ENCODE measurements around the gene ALKBH5.

ALKBH5 gene

DNA sequence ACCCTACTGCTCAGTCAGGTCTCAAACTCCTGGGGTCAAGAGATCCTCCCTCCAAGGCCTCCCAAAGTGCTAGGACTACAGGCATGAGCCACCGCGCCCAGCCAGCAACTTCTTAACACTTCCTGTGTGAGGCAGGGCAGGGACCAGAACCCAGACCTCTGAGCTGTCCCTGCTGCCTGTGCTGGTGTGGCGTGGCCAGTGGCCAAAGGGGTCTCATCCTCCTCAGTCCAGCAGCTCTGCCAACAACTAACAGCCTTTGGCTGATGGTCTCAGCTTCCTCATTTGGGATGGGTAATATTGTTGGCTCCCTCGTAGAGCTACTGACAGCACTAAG, 40.4 kb downstream of the ALKBH5 start:
- DNase-seq (ENCODE audit: low read depth): no peak

DNA sequence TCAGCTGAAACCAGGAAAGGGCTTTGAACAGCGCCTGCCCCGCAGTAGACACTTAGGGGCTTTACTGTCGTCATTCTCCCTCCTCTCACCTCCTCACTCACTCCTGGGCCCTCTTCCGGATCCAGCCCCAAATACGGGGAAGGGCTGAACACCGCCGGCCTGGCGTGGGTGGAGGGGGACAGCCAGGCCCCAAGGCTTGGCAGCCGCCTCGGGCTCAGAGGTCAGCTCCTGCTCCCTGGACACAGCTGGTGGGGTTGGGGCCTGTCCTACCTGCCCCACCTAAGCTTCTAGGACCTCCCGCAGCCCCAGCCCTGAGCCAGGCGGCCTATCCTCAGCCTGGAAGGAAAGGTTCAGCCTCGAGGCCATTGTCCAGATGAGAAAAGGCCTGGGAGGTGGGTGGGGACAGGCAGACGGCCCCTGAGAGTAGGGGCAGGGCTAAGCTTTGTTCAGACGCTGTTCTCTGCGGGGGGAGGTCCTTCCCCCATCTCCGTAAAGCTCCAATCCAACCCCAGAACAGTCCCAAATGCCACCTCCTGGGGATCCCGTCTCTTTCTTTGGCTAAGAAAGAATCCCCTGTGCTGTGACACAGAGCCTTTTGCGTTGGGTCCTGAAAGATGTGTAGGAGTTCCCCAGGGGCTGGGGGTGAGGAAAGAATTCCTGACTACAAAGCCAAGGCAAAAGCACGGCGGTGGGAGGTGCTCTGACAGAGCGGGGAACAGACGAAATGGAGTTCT, 40.9 kb downstream of the ALKBH5 start:
- DNase-seq (ENCODE audit: low read depth): no peak

DNA sequence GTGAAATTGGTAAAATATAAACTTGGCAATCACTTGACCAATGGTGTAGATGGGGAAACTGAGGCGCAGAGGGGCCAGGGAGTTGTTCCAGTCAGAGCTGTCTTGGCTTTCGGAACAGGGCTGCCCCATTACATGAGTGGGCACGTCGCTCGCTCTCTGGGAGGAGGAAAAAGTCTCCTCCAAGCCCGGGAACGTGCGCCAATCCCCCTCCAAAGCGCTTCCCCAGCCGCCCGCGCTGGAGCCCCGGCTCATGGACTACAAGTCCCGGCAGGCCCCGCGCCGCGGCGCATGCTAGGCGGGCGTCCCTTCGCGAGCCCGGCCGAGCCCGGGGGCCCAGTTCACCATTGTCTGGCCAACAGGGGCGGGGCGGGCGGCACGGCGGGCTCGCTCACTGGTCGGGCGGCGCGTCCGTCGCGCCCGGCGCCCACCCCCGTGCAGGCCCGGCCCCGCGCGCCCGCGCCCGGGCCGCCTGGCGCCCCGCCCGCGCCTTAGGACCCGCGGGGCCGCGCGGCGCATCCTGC, 41.6 kb downstream of the ALKBH5 start, which contains the start of gene LLGL1:
LLGL1 (plus strand) TSS at position 515 of the 521 bp plus-strand sequence. CDS start 48 bp downstream, outside the sequence.
- DNase-seq (ENCODE audit: low read depth): peak; percentile 96

DNA sequence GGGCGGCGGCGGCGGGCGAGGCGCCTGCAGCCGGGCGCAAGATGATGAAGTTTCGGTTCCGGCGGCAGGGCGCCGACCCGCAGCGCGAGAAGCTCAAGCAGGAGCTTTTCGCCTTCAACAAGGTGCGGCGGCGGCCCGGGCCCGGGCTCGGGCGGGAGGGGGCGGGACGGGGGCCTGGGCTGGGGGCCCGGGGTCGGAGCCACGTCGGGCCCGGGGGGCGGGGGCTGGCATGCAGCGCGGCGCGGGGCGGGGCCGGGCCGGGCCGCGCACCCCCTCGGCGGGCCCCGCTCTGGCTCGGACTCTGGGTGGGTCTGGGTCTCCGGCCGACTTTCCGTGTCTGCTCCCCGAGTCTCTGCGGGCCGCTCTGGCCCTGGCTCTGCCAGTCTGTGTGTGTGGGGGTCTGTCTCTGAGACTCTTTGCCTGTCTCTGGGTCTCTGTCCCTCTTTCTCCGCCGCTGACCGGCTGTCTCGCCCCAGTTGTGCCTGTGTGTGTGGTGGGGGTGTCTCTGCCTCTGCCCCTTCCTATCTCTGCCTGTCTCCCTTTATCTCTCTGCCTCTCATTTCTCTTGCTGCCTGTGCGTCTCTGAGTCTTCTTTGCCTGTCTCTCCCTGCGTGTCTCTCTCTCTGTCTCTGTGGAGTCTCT, 42.1 kb downstream of the ALKBH5 start:
- DNase-seq (ENCODE audit: low read depth): no peak

DNA sequence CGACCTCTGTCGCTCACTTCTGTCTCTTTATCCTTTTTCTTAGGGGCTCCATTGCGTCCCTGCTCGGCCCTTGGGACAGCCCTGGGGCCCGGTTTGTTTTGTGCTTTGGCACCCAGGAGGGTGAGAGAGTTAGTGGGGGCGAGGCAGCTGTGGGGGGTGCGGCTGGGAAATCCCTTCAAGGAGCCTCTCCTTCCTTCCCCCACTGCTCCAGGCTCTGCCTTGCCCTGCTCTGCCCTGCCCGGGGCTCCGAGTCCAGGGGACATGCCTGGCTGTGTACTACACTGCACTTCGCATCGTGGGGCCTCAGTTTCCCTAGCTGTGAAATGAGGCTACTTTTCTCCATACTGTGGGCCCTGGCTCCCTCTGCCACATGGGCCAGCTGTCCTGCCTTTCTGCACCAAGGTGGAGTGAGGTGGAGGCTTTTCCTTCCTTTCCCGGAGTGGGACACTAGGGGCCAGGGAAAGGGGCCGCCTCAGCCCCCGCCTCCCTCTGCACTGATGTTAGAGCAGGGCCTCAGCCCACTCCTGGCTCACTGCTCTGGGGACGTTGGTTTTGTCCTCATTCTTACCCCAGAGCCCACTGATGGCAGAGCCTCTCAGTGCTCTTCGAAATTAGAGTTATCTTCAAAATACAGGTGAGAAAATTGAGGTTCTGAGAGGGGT, 42.8 kb downstream of the ALKBH5 start:
- no peak for DNase-seq (ENCODE audit: low read depth)

DNA sequence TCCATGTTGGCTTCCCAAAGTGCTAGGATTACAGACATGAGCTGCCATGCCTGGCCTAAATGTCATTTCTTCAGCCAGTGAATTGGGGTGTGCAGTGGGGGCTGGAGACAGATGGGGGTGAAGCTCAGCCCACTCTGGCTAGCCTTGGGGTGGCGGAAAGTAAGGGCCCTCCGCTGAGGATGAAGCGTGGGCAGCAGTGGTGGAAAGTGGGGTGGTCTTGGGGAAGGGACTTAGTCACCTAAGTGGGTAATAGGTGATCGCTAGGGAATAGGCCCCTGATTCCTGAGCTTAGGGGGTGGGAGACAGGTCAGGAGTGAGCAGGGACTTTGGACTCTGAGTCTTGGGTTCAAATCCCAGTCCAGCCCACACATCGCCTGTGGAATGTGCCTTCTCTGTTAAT, 44.0 kb downstream of the ALKBH5 start:
- DNase-seq (ENCODE audit: low read depth): no peak

DNA sequence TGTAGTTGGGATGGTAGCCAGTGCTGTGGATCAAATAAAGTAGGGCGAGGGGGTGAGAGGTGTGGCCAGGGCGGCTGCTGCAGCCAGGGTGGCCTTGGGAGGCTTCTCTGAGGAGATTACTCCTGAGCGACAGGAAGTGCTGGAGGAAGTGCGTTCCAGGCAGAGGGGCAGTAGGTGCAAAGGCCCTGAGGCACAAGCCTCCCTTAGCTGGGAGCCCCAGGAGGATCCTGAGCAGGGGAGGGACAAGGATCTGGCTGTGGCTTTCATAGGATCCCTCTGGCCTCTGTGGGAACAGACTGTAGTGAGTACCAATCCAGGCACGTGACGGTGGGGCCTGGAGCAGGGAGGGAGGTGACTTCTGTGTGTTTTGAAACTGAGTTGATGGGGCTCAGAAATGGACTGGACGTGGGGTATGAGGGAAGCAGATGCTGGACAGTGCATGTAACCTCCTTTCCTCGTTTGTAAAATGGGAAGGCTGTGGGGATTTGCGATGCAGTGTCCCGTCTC, 44.6 kb downstream of the ALKBH5 start:
- no peak for DNase-seq (ENCODE audit: low read depth)

DNA sequence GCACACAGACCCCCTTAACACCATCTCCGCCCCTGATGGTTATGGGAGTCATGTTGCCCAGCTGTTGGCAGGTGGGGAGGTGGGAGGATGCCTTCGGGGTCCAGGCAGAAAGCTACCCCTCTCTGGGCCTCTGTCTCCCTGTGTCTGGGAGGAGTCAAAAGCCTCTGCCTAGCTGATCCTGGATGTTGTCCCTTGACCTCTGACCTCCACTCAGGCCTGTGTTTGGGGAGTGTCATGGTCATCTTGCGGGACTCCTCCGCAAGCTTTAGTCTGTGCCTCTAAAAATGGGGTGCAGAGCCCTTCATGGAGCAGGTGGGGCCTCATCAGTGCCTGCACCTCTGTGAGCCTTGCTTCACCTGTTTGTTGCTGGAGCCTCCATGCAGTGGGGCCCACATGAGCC, 45.6 kb downstream of the ALKBH5 start:
- DNase-seq (ENCODE audit: low read depth): no peak

DNA sequence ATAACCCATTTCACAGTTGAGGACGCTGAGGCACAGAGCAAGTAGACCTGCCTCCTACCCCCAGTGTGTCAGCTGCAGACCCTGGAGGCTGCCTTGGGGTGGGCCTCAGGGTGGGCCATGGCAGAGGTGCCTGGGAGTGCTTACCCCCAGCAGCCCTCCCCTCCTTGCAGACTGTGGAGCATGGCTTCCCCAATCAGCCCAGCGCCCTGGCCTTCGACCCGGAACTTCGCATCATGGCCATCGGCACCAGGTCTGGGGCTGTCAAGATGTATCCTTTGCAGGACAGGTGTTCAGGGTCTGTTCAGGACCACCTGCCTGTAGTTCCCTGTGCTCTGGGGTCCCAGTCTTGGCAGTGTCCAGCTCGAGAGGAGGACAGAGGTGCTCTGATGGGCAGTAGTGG, 46.1 kb downstream of the ALKBH5 start:
- no peak for DNase-seq (ENCODE audit: low read depth)

DNA sequence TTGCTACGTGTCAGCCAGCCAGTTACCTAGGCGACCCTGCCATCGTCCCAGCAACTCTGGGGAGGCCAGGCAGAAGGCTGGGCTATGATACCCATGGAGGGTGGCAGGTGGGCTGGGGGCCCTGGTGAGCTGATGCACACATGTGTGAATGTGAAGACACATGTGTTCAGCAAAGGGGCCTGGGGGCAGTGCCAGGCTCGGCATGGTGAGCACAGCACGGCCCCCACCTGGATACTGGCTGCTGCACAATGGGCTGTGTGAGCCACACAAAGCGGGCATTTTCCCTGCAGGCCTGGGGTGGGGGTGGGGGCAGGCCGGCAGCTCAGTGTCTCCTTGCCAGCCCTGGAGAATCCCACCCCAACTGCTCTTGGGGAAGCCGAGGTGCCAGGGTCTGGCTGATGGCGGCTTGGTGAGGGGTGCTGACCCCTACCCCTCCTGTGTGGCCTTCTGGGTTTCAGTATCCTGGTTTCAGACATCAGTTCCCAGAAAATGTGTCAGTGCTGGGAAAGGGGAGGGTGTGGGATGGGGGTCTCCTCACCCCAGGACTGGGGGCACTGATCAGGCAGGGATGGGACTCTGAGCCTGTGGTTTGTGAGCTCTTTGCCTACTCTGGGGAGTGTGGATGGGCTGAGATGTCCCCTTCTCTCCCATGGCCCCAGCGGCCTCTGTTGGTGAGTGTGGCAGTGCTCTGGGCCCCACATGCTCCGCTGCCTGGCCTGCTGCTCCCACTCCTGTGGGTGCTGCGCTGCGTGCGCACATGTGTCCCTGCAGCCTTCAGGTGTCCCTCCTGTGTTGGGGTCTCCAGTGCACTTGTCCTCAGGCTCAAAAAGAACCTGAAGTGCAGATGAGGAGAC, 46.9 kb downstream of the ALKBH5 start:
- no peak for DNase-seq (ENCODE audit: low read depth)

DNA sequence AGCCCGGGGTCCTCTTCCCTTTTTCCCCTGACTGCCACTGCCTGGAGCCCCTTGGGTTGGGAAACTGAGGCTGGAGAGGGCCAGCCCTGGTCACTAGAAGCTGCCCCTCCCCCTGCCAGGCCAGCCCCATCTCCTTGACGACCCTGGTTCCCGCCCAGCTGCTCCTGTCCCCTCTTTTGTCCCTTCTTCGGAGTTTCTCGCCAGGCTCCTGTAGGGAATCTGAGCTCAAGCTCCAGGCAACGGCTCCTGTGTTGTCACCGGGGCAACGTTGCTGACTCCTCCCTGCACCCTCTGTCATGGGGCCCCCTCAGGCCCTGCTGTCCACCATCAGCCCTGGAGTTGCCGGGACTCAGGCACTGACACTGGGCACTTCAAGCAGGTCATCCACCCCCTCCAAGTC, 47.5 kb downstream of the ALKBH5 start:
- DNase-seq (ENCODE audit: low read depth): no peak

DNA sequence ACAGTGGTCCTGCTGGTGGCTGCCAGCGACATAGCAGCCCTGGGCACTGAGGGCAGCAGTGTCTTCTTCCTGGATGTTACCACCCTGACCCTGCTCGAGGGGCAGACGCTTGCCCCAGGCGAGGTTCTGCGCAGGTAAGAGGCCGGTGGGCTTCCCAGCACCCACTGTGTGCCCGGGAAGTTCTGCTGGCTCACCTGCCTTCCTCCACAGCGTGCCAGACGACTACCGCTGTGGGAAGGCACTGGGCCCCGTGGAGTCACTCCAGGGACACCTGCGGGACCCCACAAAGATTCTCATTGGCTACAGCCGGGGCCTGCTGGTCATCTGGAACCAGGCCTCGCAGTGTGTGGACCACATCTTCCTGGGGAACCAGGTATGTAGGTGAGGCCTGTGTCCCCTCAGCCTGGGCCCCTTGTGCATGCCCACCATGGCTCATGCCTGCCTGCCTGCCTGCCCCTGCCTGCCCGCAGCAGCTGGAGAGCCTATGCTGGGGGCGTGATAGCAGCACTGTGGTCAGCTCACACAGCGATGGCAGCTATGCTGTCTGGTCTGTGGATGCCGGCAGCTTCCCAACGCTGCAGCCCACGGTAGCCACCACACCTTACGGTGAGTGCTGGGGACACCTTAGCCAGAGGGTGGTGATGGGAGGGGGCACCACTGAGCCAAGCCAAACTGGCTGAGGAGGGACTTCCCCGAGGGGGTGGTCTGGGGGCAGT, 50.3 kb downstream of the ALKBH5 start:
- no peak for DNase-seq (ENCODE audit: low read depth)

DNA sequence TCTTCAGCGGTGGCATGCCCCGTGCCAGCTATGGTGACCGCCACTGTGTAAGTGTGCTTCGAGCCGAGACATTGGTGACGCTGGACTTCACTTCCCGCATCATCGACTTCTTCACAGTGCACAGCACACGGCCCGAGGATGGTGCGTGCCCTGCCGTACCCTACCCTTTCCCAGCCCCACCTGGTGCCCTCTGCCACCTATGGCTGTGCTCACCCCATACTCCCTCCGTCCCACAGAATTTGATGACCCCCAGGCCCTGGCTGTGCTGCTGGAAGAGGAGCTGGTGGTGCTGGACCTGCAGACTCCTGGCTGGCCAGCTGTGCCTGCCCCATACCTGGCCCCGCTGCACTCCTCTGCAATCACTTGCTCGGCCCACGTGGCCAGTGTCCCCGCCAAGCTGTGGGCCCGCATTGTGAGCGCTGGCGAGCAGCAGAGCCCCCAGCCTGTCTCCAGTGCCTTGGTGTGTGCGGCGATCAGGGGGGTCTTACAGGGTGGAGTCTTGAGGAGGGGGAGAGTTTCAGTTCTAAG, 51.3 kb downstream of the ALKBH5 start:
- no peak for DNase-seq (ENCODE audit: low read depth)

DNA sequence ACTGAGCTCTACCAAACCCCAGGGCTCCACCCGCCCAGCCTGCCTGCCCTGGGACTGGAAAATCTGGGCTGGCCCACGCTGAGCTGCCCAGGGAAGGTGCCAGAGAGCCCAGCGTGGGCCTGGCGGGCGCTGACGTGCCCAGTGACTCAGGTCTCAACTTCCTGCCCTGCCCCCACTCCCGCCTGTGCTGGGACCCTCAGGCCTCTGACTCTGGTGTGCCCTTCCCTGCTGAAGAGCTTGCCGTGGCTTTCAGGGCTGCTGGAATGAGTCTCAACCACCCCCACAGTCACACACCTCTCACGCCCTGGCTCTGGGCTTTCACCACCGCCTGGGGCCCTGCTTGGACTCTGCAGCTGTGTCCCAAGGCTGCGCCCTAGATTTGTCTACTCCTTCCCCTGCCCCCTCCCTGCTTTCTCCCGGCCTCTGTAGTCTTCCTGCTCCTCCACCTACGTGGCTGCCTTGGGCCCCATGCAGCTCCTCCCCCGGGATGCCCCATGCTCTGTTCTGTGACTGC, 52.2 kb downstream of the ALKBH5 start:
- peak; percentile 36 for DNase-seq (ENCODE audit: low read depth)

DNA sequence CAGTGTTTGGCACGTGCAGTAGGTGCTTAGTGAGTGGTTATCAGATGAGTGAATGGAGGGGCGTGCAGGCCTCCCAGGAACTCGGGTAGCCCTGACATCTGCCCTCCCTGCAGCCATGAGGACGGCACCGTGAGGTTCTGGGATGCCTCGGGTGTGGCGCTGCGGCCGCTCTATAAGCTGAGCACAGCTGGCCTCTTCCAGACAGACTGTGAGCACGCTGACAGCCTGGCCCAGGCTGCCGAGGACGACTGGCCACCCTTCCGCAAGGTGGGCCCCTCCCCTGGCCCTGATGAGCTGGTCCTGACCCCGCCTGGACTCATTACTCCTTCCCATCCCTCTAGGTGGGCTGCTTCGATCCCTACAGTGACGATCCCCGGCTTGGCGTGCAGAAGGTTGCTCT, 52.9 kb downstream of the ALKBH5 start:
- no peak for DNase-seq (ENCODE audit: low read depth)

DNA sequence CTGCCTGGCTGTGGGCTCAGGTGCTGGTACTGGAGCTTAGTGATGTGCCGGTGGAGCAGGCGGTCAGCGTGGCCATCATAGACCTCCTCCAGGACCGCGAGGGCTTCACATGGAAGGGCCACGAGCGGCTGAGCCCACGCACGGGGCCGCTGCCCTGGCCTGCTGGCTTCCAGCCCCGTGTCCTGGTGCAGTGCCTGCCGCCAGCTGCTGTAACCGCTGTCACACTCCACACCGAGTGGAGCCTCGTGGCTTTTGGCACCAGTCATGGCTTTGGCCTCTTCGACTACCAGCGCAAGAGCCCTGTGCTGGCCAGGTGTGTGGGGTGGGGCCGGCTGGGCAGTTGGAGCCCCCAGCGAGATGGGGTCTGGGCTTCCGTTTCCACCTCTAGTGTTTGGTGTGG, 53.8 kb downstream of the ALKBH5 start:
- DNase-seq (ENCODE audit: low read depth): no peak

DNA sequence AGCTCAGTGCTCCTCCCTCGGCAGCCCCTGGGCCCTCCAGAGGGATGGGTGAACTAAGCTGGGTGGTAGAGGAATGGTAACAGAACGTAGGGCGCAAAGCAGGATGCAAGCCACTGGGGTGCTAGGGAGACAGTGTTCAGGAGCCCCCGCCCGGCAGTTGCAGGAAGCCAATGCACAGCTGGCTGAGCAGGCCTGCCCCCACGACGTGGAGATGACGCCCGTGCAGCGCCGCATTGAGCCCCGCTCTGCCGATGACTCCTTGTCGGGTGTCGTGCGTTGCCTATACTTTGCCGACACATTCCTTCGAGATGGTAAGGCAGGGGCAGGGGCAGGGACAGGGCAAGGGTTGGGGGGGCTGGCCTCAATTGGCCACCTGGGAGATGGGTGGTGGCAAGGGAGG, 54.7 kb downstream of the ALKBH5 start:
- no peak for DNase-seq (ENCODE audit: low read depth)

DNA sequence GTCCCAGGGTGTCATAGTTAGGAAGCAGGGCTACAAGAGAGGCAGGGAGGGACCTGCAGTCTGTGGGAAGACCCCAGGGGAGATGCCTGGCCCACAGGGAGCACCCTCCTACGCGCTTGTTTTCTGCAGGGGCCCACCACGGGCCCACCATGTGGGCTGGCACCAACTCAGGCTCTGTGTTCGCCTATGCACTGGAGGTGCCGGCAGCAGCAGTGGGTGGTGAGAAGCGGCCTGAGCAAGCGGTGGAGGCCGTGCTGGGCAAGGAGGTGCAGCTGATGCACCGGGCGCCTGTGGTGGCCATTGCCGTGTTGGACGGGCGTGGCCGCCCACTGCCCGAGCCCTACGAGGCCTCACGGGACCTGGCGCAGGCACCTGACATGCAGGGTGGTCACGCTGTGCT, 56.8 kb downstream of the ALKBH5 start:
- no peak for DNase-seq (ENCODE audit: low read depth)

DNA sequence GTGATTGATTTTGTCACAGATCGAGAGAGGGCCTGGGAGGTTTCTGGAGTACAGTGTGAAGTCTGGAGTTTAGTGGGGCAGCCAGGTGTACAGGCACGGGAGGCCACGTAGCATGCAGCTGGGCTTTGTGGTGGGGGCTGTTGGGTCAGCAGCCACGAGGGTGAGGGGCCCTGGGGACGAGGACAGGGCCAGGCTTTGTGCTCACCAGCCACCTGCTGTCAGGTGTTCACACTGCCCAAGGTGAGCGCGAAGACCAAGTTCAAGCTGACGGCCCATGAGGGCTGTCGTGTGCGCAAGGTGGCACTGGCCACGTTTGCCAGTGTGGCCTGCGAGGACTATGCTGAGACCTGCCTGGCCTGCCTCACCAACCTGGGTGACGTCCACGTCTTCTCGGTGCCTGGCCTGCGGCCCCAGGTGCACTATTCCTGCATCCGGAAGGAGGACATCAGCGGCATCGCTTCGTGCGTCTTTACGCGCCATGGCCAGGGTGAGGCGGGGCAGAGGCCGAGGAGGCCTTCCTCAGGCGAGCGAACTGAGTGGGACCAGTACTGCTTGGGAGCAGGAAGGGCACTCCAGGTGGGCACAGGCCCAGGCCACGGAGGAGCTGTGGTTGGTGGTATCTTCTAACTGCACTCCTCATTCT, 57.7 kb downstream of the ALKBH5 start:
- no peak for DNase-seq (ENCODE audit: low read depth)

DNA sequence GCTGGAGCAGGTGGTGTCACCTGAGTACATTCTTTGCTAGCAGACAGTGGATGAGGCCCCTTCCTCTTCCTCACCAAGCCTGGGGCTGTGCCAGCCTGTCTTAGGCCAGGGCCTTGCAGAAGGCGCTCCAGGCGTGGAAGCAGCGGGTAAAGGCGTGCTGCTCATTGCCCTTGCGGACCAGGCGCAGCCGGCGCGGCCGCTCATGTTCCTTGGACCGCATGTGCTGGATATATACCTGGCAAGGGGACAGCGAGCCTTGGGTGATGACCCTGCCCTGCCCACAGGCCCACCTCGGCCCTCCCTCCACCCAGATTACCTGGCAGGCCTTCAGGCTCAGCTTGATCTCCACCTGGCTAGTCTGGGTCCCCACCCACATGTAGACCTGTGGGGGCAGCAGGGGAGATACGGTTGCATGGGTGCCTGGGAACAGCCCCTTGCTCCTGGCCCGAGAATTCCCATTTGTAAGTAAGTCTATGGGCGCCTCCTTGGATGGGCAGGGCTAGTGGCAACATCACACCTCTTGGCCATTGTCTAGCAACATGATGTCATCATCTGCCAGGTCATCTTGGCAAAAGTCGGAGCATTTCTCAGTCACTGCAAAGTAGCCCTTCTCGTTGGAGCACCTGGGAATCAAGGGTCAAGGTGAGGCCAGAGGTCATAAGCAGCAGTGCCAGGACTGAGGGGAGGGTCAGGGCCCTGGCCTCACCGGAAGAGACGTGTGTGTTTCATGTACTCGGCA, 61.6 kb downstream of the ALKBH5 start:
- DNase-seq (ENCODE audit: low read depth): no peak

Measured in stimulated activated CD8-positive, alpha-beta memory T cell treated with anti-CD3 and anti-CD28 coated beads, Interleukin-4, amount 100 ng/mL, for 24 hours (primary cell).